GM23248 (cell line): ENCODE results near the gene C3orf18. TPM values are rescaled to one million over a fixed set of nuclear protein-coding genes. Genes with fewer than 3 reads are reported as not detected.

Experiments
- DNase-seq: peaks from one replicate; pipeline ENCODE4 v3.0.0-alpha.2; 2015
- H2AFZ ChIP-seq: fragments of 200-600 bp; sonication (generic); 2 replicates; pipeline ENCODE4 v1.6.1; 2016; ENCODE audit warnings: antibody characterized with exemption
- H3F3A ChIP-seq: fragments of 200-600 bp; sonication (generic); 2 replicates; pipeline ENCODE4 v1.6.1; 2016; ENCODE audit warnings: mild to moderate bottlenecking, antibody characterized with exemption, mixed run types; ENCODE audit not compliant: insufficient read depth
- H3K27ac ChIP-seq: fragments of 200-600 bp; sonication (generic); 2 replicates; pipeline ENCODE4 v1.5.1; 2016; ENCODE audit warnings: mild to moderate bottlenecking
- H3K27me3 ChIP-seq: fragments of 200-600 bp; sonication (generic); replicated peaks from 2 replicates; pipeline ENCODE4 v1.6.1; 2016; ENCODE audit warnings: mild to moderate bottlenecking; ENCODE audit not compliant: insufficient read depth
- H3K36me3 ChIP-seq: fragments of 200-600 bp; sonication (generic); 2 replicates; pipeline ENCODE4 v1.6.1; 2016; ENCODE audit warnings: low read depth, mild to moderate bottlenecking
- H3K4me1 ChIP-seq: fragments of 200-600 bp; sonication (generic); 2 replicates; pipeline ENCODE4 v1.6.1; 2016; ENCODE audit warnings: mild to moderate bottlenecking; ENCODE audit not compliant: insufficient read depth
- H3K4me2 ChIP-seq: fragments of 200-600 bp; sonication (generic); one replicate; pipeline ENCODE4 v1.6.1; 2016; ENCODE audit warnings: mild to moderate bottlenecking; ENCODE audit not compliant: unreplicated experiment
- H3K4me3 ChIP-seq: fragments of 200-600 bp; sonication (generic); 2 replicates; pipeline ENCODE4 v1.5.1; 2016; ENCODE audit warnings: mild to moderate bottlenecking
- H3K79me2 ChIP-seq: fragments of 200-600 bp; sonication (generic); 2 replicates; pipeline ENCODE4 v1.6.1; 2016; ENCODE audit warnings: mild to moderate bottlenecking; ENCODE audit not compliant: insufficient read depth
- H3K9ac ChIP-seq: fragments of 200-600 bp; sonication (generic); 2 replicates; pipeline ENCODE4 v1.6.1; 2016; ENCODE audit warnings: mild to moderate bottlenecking
- H3K9me2 ChIP-seq: fragments of 200-600 bp; sonication (generic); 2 replicates; pipeline ENCODE4 v1.6.1; 2016; ENCODE audit warnings: mixed run types, mild to moderate bottlenecking, moderate library complexity; ENCODE audit not compliant: insufficient read depth
- H3K9me3 ChIP-seq: fragments of 200-600 bp; sonication (generic); one replicate; pipeline ENCODE4 v1.6.1; 2017; ENCODE audit warnings: low read depth
- H4K20me1 ChIP-seq: fragments of 200-600 bp; sonication (generic); 2 replicates; pipeline ENCODE4 v1.6.0; 2016; ENCODE audit not compliant: insufficient read depth
- EZH2 ChIP-seq: fragments of 200-600 bp; sonication (generic); IDR thresholded peaks from 2 replicates; pipeline ENCODE4 v1.6.1; 2018; ENCODE audit warnings: antibody characterized with exemption, mild to moderate bottlenecking; ENCODE audit not compliant: insufficient read depth, poor library complexity, severe bottlenecking
- EZH2phosphoT487 ChIP-seq: fragments of 200-600 bp; sonication (generic); IDR thresholded peaks from 2 replicates; pipeline ENCODE4 v1.6.1; 2018; ENCODE audit warnings: antibody characterized with exemption, moderate library complexity, mild to moderate bottlenecking, low read depth; ENCODE audit not compliant: insufficient read depth
- WGBS, 2 experiments: methylation state at CpG; one replicate each; pipeline ENCODE4 v1.1.6; 2015 to 2017; ENCODE audit warnings: low lambda C conversion rate in 2 of 2, low coverage in 1 of 2; ENCODE audit errors: missing lambda C conversion rate in 2 of 2; 5-methylcytosine and 5-hydroxymethylcytosine counted together
- in situ Hi-C: fragments of 300-500 bp; cut with MboI; formaldehyde crosslinking; loops from 2 replicates; pipeline ENCODE4 v1.15.0; 2020
- polyA plus RNA-seq: library from polyadenylated mRNA; unstranded; fragments of >200 nt; fragmentation: Nextera tagmentation; extraction: Ambion mirVana; gene quantifications from 2 replicates; pipeline ENCODE4 v1.2.1, GENCODE V29; 2016
- total RNA-seq: library from RNA; depleted of rRNA; stranded (reverse); fragments of >200 nt; shearing (Covaris generic); gene quantifications from 2 replicates; pipeline ENCODE4 v1.2.3, GENCODE V29; 2014; rRNA removed

Gene C3orf18
- total and polyA plus RNA-seq, 2 experiments from 2014 or later = 17.3 to 17.4 TPM

- H2AFZ ChIP-seq = no peak overlapping the region
- H3K4me2 ChIP-seq = no peak overlapping the region
- TF ChIP-seq EZH2 = no peak
- no peak for TF ChIP-seq EZH2phosphoT487
- no peaks in the 10 kb centered on the region for H4K20me1 ChIP-seq
- no peaks in the 10 kb centered on the region for H3K79me2 ChIP-seq
- no peaks in the 10 kb centered on the region for H3K9me2 ChIP-seq
- no peaks in the 10 kb centered on the region for H3K36me3 ChIP-seq
- no peaks in the 10 kb centered on the region for H3K4me1 ChIP-seq
- no peak overlapping the region for H3K9ac ChIP-seq
- 57 to 63% methylated on average over 3 of the region's 3 CpGs for WGBS, 2 experiments
- H3F3A ChIP-seq = no peaks in the 10 kb centered on the region
- DNase-seq = no peak
- no peaks in the 10 kb centered on the region for H3K9me3 ChIP-seq
- peaks cover 27% of the 10 kb centered on the region for H3K27me3 ChIP-seq
- no peak overlapping the region for H3K27ac ChIP-seq
- in situ Hi-C loops = no loop called here
- no peak overlapping the region for H3K4me3 ChIP-seq
These were observed 55.4 kb downstream of the C3orf18 start for GRCh38 chr3:50512131-50512530.

DNA sequence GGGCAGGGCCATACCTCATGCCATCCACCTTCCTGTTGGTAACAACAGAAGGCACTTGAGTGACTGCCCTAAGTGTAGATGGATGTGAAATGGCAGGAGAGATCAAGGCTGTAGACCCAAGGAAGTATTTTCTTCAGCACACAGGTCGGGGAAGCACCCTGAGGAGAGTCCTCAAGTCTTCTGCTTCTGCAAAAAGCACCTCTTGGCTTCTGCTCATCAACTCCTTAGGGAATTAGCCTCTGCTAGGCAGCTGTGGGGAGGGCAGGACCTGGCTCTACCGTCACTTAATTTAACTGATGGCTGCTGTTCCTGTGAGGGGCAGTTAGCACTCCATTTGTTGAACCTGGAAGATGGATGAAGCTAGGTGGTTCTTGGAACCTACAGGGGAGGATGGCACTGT, 57.2 kb downstream of the C3orf18 start:
- Histone ChIP-seq H3K4me1 (no peaks in the 10 kb centered on the region), H2AFZ (no peak overlapping the region), H3K9me3 (no peaks in the 10 kb centered on the region), H3K27ac (no peak overlapping the region), H3K79me2 (no peaks in the 10 kb centered on the region), H4K20me1 (no peaks in the 10 kb centered on the region), H3F3A (no peaks in the 10 kb centered on the region), H3K4me3 (no peak overlapping the region), H3K27me3 (peaks cover 27% of the 10 kb centered on the region), H3K9me2 (no peaks in the 10 kb centered on the region), H3K9ac (no peak overlapping the region), H3K36me3 (no peaks in the 10 kb centered on the region), H3K4me2 (no peak overlapping the region)
- in situ Hi-C loops = no loop called here
- TF ChIP-seq EZH2phosphoT487 (no peak), EZH2 (no peak)
- DNase-seq = no peak
- 21 to 28% methylated on average over 2 of the region's 2 CpGs for WGBS, 2 experiments

DNA sequence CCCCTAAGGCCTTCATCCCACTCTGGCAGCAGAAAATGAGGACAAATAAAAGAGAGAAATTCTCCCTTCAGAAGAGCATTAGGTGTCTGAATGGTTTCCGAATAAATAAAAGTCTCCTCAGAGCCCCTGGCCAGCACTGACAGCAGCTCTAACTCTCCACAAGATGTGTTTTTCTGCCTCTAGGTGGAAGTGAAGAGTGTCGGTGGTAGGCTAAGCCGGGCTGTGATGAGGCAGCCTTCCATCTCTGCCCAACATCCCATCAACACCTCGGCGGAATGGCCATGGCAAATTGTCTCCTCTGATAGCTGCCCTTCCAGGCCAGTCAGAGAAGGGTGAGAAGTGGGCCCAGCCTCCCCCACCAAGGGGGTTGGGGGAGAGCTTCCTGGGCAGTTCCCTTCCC, 57.8 kb downstream of the C3orf18 start:
- TF ChIP-seq EZH2 (no peak), EZH2phosphoT487 (no peak)
- 65 to 72% methylated on average over 5 of the region's 5 CpGs for WGBS, 2 experiments
- Histone ChIP-seq H3K9me2 (no peaks in the 10 kb centered on the region), H3K27me3 (peaks cover 27% of the 10 kb centered on the region), H3K79me2 (no peaks in the 10 kb centered on the region), H3K4me3 (no peak overlapping the region), H3K4me2 (no peak overlapping the region), H4K20me1 (no peaks in the 10 kb centered on the region), H3K36me3 (no peaks in the 10 kb centered on the region), H3K9ac (no peak overlapping the region), H2AFZ (no peak overlapping the region), H3K9me3 (no peaks in the 10 kb centered on the region), H3F3A (no peaks in the 10 kb centered on the region), H3K27ac (no peak overlapping the region), H3K4me1 (no peaks in the 10 kb centered on the region)
- in situ Hi-C loops = no loop called here
- no peak for DNase-seq

GRCh38 chr3:50508821-50509220, 58.7 kb downstream of the C3orf18 start:
- no peaks in the 10 kb centered on the region for H3F3A ChIP-seq
- H3K4me2 ChIP-seq = no peak overlapping the region
- DNase-seq = no peak
- H3K9me3 ChIP-seq = no peaks in the 10 kb centered on the region
- 14 to 18% methylated on average over 1 of the region's 1 CpG for WGBS, 2 experiments
- no peaks in the 10 kb centered on the region for H3K4me1 ChIP-seq
- no peaks in the 10 kb centered on the region for H3K36me3 ChIP-seq
- no peak overlapping the region for H3K9ac ChIP-seq
- H3K9me2 ChIP-seq = no peaks in the 10 kb centered on the region
- H2AFZ ChIP-seq = no peak overlapping the region
- H4K20me1 ChIP-seq = no peaks in the 10 kb centered on the region
- H3K27ac ChIP-seq = no peak overlapping the region
- no peaks in the 10 kb centered on the region for H3K79me2 ChIP-seq
- H3K4me3 ChIP-seq = no peak overlapping the region
- TF ChIP-seq EZH2 (no peak), EZH2phosphoT487 (no peak)
- in situ Hi-C loops = no loop called here
- peaks cover 25% of the 10 kb centered on the region for H3K27me3 ChIP-seq

Other genes starting within 250 kb of the C3orf18 start
- gene HYAL2, start 245.0 kb downstream of the C3orf18 start, total RNA-seq = 47.8 and 48.0 TPM in 2 replicates
- 33.6 and 35.8 TPM in 2 replicates for gene HYAL2, start 245.0 kb downstream of the C3orf18 start, polyA plus RNA-seq
- gene TUSC2, start 239.5 kb downstream of the C3orf18 start, total RNA-seq = 14.3 and 32.5 TPM in 2 replicates
- gene TUSC2, start 239.5 kb downstream of the C3orf18 start, polyA plus RNA-seq = 45.7 and 46.5 TPM in 2 replicates
- 57.5 and 68.7 TPM in 2 replicates for gene RASSF1, start 226.9 kb downstream of the C3orf18 start, total RNA-seq
- 56.4 and 59.0 TPM in 2 replicates for gene RASSF1, start 226.9 kb downstream of the C3orf18 start, polyA plus RNA-seq
- 1.5 TPM in 1 of 2 replicates, not detected in the other for gene ZMYND10, start 222.0 kb downstream of the C3orf18 start, total RNA-seq
- gene ZMYND10, start 222.0 kb downstream of the C3orf18 start, polyA plus RNA-seq = 0.61 and 0.90 TPM in 2 replicates
- gene NPRL2, start 217.0 kb downstream of the C3orf18 start, total RNA-seq = 17.9 and 20.2 TPM in 2 replicates
- 22.9 and 28.9 TPM in 2 replicates for gene NPRL2, start 217.0 kb downstream of the C3orf18 start, polyA plus RNA-seq
- 29.0 and 37.7 TPM in 2 replicates for gene CYB561D2, start 216.9 kb downstream of the C3orf18 start, total RNA-seq
- 28.3 and 31.5 TPM in 2 replicates for gene CYB561D2, start 216.9 kb downstream of the C3orf18 start, polyA plus RNA-seq
- gene TMEM115, start 208.2 kb downstream of the C3orf18 start, total RNA-seq = 68.4 and 95.4 TPM in 2 replicates
- gene TMEM115, start 208.2 kb downstream of the C3orf18 start, polyA plus RNA-seq = 73.1 and 78.1 TPM in 2 replicates
- not detected in 2 replicates for gene CACNA2D2, start 64.1 kb downstream of the C3orf18 start, total RNA-seq
- not detected in 2 replicates for gene CACNA2D2, start 64.1 kb downstream of the C3orf18 start, polyA plus RNA-seq
- gene HEMK1, start 1.8 kb upstream of the C3orf18 start, total RNA-seq = 15.8 and 15.9 TPM in 2 replicates
- gene HEMK1, start 1.8 kb upstream of the C3orf18 start, polyA plus RNA-seq = 17.3 and 18.4 TPM in 2 replicates
- 1.0 and 1.1 TPM in 2 replicates for gene CISH, start 44.0 kb upstream of the C3orf18 start, total RNA-seq
- 0.79 and 1.6 TPM in 2 replicates for gene CISH, start 44.0 kb upstream of the C3orf18 start, polyA plus RNA-seq
- gene MAPKAPK3, start 49.4 kb upstream of the C3orf18 start, total RNA-seq = 61.5 and 72.1 TPM in 2 replicates
- gene MAPKAPK3, start 49.4 kb upstream of the C3orf18 start, polyA plus RNA-seq = 33.2 and 35.4 TPM in 2 replicates
- gene DOCK3, start 107.2 kb upstream of the C3orf18 start, total RNA-seq = 0.43 and 0.51 TPM in 2 replicates
- gene DOCK3, start 107.2 kb upstream of the C3orf18 start, polyA plus RNA-seq = 0.20 and 0.23 TPM in 2 replicates